Activated CD4-positive, alpha-beta T cell treated with anti-CD3 and anti-CD28 coated beads, Interleukin-2, amount 50 U/mL, for 1 hour (primary cell): ENCODE measurements around the gene TSC2.

Experiments
- DNase-seq: peaks from one replicate; pipeline ENCODE4 v3.0.0-alpha.2; 2020

The TSC2 gene

DNA sequence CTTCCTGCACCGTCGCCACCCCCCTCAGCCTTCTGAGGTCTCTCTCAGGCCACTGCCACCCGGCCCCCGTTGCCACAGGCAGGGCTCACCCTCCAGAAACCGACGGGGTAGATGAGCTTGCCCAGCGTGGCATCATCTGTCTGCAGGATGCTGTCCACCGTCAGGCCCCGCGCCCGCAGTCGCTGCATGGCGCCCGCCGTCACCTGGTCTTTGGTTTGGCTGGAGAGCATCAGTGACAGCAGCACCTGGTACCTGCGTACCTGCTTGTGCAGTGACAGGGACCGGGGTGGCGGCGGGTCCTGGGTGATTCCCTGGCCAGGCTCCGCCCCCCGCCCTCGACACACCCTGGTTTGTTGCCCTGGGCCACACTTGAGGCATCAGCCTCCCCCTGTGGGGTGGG is 3.2 kb upstream of the TSC2 start:
- DNase-seq = no peak

DNA sequence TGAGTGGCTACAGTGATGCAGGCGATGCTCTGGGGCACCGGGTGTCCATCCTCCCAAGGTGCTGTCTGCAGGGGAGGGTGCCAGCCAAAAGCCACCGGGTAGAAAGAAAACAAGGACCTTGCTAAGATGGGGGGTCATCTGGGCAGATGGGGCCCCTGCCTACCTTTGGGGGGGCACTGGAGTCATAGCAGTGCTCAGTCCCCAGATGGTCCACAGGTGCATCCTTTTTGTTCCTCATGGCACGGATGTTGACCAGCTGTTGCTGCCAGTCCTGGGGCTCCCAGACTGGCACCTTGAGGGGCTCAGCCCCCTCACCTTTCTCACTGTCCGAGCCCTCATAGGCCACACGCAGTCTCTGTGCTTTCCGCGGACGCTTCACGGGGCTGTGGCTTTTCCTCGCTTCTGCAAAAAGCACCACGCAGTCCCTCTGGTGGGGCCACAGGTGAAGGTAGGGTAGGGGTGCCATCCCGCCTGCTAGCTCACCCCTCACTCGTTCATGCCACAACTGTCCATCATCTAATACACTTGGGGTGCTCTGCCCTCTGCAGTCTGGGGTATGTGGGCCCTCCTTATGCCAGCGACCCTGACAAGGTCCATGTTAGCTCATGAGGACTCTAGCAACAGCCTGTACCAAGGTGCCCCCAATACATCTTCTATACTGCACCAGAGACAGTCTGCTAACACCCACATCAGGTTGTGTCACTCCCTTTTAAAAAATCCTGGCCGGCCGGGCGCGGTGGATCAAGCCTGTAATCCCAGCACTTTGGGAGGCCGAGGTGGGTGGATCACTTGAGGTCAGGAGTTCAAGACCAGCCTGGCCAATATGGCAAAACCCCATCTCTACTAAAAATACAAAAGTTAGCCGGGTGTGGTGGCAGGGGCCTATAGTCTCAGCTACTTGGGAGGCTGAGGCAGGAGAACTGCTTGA is 1.6 kb upstream of the TSC2 start:
- no peak for DNase-seq

GRCh38 chr16:2046893-2047329 is 874 bp upstream of the TSC2 start:
- DNase-seq = no peak

- DNase-seq = no peak
These were observed 345 bp downstream of the TSC2 start for GRCh38 chr16:2048116-2048543.

DNA sequence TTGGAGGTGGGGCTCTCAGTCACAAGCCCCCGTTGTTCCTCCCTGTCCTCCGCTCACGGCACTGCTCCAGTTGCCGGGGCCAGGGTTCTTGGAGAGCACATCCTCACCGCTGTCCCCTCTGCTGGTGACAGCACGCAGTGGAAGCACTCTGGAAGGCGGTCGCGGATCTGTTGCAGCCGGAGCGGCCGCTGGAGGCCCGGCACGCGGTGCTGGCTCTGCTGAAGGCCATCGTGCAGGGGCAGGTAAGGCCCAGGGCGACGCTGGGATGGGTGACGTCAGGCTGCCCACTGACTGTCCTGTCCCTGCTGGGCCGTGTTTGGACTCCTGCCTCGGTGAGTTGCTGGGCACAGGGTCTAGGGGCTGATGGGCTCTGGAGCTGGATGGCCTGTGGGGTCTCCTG is 5.4 kb downstream of the TSC2 start:
- no peak for DNase-seq

GRCh38 chr16:2053897-2054296 is 6.1 kb downstream of the TSC2 start:
- DNase-seq = no peak

DNA sequence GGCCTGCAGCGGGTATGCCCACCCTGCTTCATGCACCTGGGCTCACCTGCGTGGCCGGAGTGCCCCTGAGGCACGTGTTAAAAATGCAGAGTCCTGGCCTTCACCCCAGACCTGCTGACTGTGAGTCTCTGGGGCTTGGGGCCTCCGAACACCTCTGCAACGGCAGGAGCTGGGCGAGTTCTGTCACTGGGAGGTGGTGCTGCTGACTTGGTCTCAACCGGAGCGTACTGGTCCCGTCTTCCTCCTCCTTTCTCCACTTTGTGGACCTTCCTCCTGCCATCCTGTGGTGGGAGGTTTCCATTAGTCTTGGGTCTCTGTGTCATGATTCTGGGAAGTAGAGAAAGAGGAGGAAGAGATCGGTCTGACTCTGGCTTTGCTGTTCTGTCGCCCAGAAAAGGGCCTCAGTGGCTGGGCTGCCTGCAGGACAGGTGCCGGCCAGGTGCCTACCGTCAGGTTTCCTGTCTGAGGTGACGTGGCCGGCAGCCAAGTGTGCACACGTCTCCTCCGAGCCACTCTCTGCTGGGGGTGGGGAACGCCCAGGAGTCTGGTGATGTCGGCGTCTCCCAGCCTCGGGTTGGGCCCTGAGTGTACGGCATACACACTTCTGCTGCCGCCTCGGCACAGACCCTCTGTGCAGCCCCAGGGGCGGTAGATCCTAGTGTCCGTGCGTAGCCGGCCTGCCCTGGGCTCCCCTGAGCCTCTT is 6.9 kb downstream of the TSC2 start:
- DNase-seq = no peak

GRCh38 chr16:2056077-2056476 is 8.3 kb downstream of the TSC2 start:
- DNase-seq = no peak

DNA sequence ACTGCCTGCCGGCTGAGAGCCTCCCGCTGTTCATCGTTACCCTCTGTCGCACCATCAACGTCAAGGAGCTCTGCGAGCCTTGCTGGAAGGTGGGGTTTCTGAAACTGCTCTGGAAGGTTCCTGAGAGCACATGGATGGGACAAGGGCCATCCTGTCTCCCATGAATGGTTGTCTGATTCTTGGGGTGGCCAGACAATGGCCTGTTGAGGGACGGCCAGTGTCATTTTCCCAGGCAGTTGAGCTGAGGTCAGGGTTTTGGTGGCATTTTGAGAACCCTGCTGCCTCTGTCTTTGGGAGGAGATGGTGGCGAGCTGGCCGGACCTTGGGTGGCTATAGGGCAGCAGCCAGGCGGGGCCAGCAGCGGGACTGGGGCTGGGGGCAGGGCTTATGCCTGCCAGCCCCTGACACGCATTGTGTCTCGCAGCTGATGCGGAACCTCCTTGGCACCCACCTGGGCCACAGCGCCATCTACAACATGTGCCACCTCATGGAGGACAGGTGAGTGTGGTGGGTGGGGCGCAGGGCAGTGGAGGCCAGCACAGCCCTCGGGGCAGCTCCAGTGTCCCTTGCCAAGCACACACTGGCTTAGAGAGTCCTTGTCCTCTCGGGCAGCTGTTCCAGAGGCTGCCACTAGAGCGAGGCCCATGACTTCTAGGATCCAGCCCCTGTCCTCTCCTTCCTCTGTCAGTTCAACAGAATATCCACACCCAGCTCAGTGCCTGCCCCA is 9.1 kb downstream of the TSC2 start:
- no peak for DNase-seq

DNA sequence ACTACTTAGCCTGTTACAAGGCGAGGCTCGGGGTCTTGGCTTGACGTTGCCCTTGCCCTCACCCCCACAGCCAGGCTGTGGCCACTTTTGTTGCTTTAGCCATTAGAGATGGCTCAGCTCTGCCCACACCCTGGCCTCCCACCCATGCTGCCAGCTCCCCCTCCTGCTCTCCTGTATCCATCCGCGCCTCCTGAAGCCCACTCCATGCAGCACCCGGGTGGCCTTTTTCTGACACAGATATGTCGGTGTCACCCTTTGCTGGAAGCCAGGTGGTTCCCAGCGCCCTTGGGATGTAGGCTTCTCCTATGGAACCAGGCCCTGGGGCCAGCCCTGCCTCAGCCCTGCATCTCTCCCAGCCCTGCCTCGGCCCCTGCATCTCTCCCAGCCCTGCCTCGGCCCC is 9.7 kb downstream of the TSC2 start:
- DNase-seq = no peak

DNA sequence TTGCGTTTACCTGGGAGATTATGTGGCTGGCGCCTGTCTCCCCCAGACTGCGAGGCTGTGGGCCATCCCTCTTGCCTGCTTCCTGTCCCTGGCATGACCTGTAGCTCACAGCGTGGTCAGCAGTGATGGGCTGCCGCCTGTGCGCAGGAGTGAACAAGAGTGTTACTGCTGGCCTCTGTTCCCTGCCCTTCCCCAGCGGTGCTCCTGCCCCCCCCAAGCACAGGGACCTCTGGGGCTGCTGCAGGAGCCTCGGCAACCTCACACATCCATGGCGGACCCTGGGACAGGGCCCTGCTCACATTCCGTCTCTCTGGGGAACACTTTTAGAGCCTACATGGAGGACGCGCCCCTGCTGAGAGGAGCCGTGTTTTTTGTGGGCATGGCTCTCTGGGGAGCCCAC is 10.6 kb downstream of the TSC2 start:
- DNase-seq = no peak

DNA sequence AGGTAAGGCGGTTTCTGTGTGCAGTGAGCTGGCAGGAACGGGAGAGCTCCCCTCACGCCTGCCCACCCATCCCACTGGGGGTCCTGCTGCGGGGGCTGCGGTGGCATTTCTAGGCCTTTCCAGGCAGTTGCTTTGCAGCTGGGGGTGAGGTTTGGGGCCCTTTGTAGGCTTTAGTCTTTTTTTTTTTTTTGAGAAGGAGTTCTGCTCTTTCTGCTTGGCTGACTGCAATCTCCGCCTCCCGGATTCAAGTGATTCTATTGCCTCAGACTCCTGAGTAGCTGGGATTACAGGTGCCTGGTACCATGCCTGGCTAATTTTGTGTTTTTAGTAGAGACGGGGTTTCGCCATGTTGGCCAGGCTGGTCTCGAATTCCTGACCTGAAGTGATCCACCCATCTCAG is 11.1 kb downstream of the TSC2 start:
- DNase-seq = no peak

- DNase-seq = no peak
These were observed 12.6 kb downstream of the TSC2 start for GRCh38 chr16:2060346-2060745.

GRCh38 chr16:2061023-2061422 is 13.2 kb downstream of the TSC2 start:
- no peak for DNase-seq

- no peak for DNase-seq
These were observed 13.7 kb downstream of the TSC2 start for GRCh38 chr16:2061526-2061925.

- no peak for DNase-seq
These were observed 15.0 kb downstream of the TSC2 start for GRCh38 chr16:2062801-2063200.

DNA sequence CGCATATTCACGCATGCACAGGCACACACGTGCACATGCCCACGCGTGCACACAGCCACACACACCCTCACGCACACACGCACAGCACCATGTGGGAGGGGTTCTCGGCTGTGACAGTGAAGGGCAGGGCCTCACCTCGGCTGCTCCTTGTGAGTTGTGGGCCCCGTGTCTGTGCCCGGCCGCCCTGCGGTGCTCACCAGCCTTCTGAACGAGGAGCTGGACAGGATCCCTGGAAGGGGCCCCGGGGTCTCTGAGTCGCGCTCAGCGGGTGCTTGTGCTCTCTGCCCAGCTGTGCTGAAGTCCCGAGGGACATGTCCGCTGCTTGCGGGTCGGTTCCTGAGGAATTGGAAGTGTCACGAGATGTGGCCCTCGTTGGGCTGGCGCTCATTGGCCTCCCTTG is 16.1 kb downstream of the TSC2 start:
- DNase-seq = no peak

DNA sequence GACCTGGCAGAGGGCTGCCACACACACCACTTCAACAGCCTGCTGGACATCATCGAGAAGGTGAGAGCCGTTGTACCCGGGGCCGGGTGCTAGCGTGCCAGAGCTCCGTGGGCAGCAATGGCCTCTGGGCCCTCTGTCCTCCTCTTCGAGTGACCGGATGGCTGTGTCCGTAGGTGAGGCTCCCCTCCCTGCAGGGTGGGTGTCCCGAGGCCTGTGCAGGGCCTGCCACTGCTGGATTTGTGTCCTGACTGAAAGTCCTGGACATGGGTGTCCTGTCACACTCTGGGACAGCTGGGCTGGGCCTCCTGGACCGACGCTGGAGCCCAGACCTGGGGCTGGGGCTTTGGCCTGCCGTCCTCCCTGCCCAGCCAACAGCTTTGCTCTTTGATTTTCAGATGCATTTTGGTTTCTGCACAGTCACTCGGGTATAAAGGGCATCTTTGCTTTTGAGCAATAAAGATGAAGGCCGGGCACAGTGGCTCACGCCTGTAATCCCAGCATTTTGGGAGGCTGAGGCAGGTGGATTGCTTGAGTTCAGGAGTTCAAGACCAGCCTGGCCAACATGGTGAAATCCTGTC is 16.7 kb downstream of the TSC2 start:
- DNase-seq = no peak

GRCh38 chr16:2066139-2066538 is 18.4 kb downstream of the TSC2 start:
- no peak for DNase-seq

GRCh38 chr16:2070576-2071453 is 23.0 kb downstream of the TSC2 start:
- DNase-seq = no peak

GRCh38 chr16:2071454-2072202 is 23.8 kb downstream of the TSC2 start:
- no peak for DNase-seq
